DMS153 treated with DMSO at 0.1 percent for 48 hours (cell line): ENCODE results near the gene ACP1.

Experiments
- DNase-seq: peaks from one replicate; lab custom pipeline; 2025; ENCODE audit not compliant: unreplicated experiment; lab: John Stamatoyannopoulos, UW

The ACP1 gene

DNA sequence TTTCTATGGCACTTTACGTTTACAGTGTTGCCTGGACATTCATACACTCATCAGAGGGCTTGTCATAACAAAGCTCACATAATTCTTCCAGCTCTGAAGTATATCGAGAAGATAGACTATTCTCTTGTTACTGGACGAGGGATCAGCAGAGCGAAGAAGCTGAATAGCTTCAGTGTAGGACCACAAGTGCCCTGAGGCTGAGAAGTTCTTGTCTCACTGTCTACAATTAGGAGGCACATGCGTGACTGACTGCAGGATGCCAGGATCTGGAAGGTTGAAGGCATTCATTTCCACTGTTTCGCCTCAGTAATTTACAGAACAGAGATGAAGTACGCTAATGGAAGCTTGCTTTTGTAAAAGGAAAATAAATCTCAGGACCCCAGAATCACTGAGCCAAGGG lies 10.5 kb upstream of the ACP1 start:
- no peak for DNase-seq

DNA sequence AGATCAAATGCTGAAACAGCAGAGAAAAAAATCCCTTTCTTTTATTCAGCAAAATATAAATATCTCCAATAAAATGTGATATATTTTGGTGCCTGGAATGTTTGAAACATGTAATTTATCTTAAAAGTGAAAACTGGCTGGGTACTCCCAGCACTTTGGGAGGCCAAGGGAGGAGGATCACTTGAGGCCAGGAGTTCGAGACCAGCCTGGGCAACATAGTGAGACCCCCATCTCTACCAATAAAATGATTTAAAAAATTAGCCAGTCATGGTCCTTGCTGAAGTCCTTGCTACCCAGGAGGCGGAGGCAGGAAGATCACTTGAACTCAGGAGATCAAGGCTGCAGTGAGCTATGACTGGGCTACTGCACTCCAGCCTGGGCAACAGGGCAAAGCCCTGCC lies 9.6 kb upstream of the ACP1 start:
- no peak for DNase-seq

DNA sequence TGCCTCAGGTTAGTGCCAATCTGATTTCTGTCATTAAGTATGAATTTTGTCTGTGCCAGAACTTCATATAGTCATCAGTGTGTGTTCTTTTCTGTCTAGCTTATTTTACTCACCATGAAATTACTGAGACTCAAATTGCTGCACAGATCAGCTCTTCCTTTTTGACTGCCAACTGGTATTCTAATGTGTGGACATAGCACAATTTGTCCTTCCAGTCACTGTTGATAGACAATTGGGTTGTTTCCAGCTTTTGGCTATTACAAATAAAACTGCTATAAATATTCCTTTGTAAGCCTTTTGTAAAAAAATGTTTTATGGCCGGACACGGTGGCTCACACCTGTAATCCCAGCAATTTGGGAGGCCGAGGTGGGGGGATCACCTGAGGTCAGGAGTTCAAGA lies 8.7 kb upstream of the ACP1 start:
- DNase-seq = no peak

DNA sequence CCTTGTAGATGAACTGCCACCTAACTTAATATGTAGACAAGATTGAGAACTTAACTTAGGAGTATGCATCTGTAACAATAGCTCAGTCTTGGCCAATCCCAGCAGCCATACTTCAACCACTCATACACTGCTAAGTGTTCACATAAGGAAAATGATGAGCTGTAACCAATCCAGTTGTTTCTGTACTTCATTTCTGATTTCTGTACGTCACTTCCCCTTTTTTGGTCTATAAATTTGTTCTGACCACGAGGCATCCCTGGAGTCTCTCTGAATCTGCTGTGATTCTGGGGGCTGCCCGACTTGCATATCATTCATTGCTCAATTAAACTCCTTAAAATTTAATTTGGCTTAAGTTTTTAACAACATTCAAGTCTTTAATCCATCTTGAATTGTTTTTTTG lies 7.3 kb upstream of the ACP1 start:
- DNase-seq = no peak

DNA sequence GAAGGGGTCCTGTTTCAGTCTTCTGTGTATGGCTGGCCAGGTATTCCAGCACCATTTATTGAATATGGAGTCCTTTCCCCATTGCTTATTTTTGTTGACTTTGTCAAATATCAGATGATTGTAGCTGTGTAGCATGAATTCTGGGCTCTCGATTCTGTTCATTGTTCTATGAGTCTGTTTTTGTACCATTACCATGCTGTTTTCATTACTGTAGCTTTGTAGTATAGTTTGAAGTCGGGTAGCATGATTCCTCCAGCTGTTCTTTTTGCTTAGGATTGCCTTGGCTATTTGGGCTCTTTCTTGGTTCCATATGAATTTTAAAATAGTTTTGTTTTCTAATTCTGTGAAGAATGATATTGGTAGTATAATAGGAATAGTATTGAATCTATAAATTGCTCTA lies 6.9 kb upstream of the ACP1 start:
- no peak for DNase-seq

DNA sequence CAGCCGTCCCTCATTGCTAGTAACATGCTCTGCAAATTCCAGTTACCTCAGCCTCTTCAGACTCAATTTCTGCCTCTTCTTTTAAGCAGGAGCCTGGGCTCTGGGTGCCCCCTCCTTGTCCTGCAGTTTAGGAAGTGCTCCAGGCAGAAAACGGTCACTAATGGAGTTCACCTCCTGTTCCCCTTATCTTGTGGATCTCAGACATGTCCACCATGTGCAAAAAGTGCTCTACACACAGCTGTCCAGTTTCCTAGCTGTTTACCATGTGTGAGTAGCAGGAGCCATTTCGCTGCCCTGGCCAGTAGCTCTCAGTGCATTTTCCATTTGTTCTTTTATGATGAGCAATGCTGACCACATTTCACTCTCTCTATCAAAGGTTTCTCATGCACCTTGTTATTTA lies 5.8 kb upstream of the ACP1 start:
- no peak for DNase-seq

DNA sequence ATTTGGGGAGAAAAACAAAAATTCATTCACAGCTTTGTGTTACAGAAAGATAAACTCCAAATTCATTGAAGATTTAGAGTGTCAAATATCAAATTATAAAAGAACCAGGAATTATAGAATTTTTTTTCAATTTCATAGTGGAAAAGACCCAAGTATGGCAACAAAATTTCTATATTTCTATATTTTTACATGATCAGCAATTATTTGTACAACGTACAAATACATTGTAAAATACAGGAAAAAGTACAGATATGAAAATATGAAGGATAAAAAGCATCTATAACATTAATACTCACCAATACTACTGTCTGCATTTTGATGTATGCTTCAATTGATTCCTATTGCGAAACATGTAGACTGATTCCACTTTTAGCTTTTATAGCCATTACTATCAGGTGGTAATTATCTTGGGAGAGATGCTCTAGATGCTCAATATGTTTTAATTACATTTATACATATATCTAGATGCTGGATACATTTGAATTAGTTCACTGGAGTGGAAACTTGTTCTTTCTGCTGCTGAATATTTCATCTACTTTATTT lies 4.9 kb upstream of the ACP1 start:
- DNase-seq = no peak

DNA sequence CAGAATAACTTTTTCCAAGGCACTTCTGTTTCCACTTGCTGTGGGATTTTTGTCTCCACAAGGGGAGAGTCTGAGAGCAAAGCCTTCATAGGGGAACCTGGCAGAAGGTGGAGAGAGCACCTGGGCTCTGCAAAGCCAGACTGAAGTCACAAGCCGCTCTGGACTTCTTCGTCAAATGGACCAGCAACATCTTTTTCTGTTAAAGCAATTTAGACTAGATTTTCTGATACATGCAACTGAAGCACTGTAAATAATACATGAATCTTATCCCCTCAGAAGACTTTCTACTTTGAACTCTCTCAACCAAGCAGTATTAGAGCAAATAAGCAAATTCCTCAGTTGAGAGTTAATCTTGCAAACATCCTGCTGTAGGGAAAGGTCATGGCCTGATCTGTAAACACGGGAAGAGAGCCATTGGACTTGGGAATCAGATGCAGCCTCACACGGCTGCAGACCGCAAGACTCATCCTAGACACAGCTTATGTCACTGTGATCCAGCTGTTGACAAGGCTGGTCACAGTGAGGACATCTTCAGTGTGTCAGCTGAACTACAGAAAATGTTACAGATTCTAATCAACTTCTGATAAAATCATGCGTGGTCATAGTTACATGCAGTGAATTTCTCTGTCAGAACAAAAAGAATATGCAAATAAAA lies 4.1 kb upstream of the ACP1 start:
- no peak for DNase-seq

DNA sequence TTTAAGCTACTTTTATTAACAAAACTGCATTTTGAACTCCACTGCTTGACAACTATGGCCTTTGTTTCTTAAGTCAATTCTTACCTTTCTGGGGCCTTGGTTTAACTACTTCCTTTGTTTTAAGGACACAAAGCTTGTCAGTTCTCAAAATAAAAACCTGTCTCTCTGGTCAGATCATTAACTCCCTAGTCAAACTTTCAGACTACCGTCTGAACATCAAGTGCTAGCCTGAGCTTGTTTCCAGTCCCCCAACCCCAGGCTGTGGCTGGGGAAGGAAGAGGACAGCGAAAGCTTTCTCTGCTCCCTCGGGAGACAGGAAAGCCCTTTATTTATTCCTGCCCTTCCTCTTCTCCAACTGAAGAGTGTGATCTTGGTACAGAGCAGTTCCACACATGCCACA lies 2.6 kb upstream of the ACP1 start:
- DNase-seq = no peak

DNA sequence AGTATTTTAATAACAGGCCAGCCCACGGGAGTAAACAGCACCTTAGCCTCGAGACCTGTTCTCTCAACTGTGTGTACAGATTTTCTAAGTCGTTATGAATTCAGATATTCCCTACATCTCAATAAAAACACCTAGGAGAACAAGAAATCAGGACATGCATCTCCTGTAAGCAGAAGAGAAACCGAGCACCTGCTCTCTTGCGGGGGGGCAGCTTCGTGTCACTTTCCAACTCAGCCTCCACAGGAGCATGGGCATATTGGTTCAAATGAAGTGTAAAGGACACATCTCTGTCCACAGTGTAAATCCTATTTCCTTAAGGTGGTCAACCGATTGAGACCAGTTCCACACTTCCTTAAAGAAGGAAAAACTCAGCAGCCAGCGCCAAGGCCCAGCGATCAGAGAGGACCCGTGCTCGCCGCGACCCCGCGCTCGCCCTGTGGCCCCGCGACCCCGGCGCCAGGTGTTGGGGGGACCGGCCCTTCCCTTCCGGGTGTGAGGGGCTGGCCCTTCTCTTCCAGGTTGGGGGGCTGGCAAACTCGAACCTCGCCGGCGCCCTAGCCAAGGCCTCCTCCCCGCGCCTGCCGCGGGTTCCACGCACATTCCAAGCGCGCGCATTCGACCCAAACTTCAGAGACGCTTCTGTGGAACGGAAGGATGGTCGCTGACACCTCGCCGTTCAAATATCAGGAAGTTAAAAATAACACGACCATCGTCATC lies 1.6 kb upstream of the ACP1 start:
- no peak for DNase-seq

DNA sequence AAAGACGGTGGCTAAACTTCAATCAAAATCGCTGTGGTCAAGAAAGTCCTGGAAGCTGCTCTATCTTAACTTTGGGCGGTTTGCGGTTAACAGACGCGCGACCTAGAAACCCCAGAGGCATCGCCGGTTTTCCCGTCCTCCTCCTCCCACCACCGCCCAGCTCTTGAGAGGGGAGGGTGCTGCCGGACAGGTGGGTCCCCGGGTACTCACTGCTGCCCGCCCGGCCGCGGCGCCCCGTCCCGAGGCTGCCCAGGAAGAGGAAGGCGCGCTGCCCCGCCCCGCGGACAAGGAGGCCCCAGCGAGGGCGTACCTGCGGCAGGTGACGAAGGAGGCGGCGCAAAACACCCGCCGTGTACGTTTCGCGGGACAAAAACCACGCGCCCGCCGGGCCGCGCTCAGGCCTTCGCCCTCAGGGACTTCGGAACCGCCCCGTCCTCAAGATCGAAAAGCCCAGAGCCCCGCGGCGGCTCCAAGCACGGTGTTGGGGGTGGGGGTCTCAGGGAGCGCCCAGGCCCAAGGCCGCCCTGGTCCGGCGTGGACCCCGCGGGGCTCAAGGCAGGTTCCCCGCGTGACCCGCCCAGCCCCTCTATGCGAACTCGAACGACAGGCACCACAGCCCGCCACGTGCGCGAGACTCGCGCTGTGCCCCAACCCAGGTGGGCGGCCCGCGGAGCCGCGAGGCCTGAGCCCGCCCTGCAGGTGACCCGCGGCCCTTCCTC lies 814 bp upstream of the ACP1 start, which contains the start of gene SH3YL1:
Gene SH3YL1, minus strand, starts transcription at position 259 of the 719 bp plus-strand sequence. Its CDS starts 48 bp downstream, at position 211.
- no peak for DNase-seq

DNA sequence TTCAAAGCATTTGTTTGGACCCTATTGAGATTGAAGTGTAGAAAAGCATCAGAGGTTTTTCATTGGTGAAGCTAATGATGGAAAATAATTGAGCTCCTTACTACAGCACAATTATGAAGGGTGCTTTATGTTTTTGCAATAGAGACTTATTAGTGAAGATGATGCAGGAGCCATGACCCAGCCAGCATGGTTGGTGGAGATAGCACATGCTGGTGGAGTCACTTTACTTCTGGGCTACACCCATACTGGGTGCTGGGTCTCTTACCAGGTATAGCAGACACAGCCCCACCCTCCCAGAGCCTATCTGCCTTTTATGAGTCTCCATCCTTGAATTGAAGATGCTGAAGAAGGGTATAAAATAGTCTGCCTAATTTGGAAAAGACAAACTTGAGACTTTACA lies 3.6 kb downstream of the ACP1 start:
- DNase-seq = no peak

DNA sequence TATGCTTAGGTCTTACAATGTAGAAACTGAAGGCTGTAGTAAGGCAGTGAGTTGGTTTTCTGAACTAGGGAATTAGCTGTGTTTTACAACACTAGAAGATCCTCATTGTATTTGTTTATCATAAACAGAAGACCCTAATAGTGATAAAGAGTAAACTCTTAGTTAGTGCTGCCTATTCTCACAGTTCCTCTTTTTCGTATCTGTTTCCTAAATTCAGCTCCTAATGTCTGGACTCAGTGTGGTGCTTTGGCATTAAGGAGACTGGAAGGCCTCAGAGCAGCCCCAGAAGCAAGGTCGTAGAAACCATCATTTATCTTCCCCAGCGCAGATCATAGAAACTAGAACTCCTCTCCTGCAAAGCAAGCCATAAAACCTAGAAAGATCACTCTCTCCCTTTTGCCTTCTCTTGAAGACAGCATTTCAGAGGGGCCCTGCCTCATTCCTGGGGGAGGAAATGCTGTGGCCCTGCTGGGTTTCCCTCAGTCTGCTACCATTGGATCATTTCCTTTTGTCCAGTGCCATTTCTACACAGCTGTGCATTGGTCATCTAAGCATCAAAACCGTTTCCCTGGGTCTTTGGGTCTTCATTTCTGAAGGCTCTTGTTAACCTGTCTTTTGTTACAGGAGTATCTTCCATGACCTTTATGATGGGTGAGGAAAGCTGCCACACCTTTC lies 4.7 kb downstream of the ACP1 start:
- DNase-seq = no peak

DNA sequence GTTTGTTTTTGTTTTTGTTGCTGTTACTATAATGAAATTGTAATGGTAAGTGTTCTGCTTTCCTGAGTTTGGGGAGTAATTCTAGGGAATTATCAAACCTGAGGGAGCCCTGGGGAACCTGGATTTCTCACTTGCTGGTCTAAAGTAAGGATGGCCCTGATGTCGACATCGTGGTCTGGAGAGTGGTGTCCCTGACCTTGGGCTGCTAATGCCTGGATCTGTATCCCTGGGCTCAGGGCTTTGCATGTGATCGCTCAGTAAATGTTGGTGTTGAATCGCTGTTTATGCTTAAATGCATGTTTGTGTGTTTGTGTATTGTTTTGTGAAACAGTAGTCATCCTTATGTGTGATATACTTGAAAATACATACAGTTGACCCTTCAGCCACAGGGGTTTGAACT lies 6.1 kb downstream of the ACP1 start:
- DNase-seq = no peak

DNA sequence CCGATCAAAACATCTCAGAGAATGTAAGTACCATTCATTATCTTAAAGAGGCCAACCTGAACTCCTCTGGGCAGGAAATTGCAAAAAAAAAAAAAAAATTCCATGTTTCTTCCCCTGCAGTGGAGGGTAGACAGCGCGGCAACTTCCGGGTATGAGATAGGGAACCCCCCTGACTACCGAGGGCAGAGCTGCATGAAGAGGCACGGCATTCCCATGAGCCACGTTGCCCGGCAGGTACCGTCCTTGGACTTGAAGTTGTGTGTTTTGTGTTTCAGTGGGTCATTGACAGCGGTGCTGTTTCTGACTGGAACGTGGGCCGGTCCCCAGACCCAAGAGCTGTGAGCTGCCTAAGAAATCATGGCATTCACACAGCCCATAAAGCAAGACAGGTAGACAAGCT lies 7.2 kb downstream of the ACP1 start:
- DNase-seq = no peak

DNA sequence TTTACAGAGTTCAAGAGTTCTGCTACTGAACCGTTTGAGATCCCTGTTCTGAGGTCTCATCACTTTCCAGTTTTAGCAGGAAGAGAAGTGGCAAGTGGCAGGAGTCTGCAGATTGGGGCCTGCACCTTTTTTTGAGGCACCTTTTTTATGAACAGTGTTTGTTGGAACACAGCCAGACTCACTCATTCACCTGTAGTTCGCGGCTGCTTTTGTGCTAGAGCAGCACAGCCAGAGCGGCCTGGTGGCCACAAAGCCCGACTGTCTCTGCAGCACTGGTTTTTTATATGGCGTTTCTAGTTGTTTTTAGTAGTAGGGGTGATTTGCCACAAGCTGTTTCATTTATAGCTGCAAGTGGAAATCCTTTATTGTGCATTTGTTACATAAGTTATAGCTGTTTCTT lies 8.6 kb downstream of the ACP1 start:
- peak; percentile 22 for DNase-seq

DNA sequence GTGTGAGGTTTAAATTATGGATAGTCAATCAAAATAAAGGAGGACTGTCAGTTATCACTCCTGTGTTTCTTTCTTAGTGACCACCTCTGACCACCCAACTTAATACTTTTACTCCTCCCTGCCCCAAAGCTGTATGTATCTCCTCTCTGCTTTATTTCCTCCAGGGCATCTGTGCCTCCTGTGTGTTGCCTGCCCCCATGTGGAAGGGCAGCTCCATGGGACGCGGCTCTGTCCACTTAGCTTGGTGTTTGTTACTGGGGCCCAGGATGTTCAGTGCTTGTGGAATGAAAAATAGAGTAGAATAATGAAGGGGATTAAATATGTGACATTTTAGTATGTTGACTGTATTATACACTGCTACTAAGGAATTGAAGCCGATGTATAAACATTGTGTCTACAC lies 9.8 kb downstream of the ACP1 start:
- DNase-seq = no peak

DNA sequence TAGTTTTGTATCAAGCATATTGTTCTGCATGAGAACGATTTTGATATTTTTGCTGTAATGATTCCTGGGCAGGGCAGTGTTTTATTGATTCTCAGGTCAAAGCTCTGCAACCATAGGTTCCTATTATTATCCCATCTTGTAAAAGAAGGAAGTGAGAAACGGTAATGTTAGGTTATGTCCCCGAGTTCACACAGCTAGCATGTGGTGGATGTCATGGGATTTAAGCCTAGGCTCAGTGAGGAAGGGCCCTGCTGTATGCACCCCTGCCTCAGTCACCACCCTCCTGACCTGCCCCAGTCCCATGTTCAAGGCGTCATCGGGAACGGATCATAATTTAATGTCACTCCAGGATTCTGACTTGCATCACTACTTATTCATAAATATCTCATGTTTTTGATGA lies 10.7 kb downstream of the ACP1 start:
- DNase-seq = no peak

DNA sequence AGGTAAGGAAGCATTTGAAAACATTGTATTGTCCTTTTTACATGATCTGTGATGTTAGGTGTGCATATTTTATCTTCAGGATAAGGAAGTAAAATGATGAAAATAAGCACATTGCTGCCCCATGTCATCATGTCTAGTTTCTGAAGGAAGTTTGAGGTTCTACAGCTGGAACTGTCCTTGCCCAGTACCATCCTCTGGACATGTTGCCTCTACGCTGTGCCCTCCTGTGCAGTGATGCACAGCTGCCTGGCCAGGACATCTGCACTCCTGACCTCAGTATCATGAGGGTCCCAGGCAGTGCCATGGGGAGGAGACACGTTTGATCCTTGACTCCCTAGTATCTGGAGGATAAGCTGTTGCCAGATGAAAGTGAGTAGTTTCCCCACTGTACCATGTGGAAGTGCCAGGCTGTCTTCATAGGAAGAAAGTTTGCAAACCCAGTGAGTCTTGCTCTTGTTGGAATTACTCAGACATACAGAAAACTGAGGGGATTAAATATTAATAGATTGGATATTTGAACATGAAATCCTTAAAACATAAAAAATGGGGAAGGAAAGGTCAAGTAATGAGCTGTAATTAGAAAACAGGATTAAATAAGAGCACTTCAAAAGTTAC lies 13.7 kb downstream of the ACP1 start:
- no peak for DNase-seq

DNA sequence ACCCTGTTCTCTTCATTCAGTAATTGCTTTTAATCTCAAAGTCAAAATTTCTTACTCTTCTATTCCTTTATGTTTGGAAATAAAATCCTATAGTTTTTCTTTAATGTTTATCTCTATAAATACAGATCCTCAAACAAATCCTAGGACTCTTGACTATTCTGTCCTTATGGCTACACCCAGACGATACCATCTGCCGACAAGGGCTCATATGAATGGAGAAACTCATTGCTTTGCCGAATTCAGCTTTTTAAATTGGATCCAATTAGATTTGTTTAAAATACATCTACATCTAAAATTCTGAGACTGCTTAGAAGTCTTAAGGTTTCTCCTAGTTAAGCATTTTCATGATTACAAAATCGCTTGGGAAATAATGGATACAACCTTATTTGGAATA lies 14.2 kb downstream of the ACP1 start:
- DNase-seq = no peak

DNA sequence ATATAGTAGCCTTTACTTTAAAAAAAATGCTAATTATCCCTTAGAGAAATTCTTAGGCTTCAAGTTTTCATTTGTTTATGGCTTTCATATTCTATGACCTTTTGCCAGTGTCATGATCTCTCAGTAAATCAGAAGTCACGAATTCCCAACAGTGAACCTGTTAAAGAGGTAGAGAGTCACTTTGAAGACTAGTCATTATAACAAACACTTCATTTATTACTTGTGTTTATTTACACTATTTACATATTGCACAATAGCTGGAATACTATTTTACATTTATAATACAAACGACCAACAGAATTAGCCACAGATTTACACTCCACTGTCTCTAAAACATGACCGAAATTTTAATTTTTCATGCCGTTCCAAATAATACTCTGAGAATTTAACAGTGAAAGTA lies 14.6 kb downstream of the ACP1 start:
- DNase-seq = no peak
